Retinal pigment epithelial cell (primary cell): Measurements from ENCODE around the gene SLC20A1.

ENCODE experiments used
- DNase-seq: peaks from one replicate; pipeline ENCODE4 v3.0.0-alpha.2; 2010; ENCODE audit warnings: low read depth
- H3K4me3 ChIP-seq: 2 replicates; pipeline ENCODE4 v1.5.1; 2011; ENCODE audit warnings: mild to moderate bottlenecking, low read length, control low read depth, moderate library complexity
- CTCF ChIP-seq: conservative IDR thresholded peaks from 2 replicates; pipeline ENCODE4 v1.5.1; 2011; ENCODE audit warnings: low read depth, low read length, control low read depth, inconsistent platforms

SLC20A1 gene

GRCh38 chr2:112646791-112647689, 1.3 kb downstream of the SLC20A1 start:
- TF ChIP-seq CTCF, result peak; percentile 1
- DNase-seq, result no peak
- peak overlapping the region; percentile 79 for H3K4me3 ChIP-seq

GRCh38 chr2:112648081-112648480, 2.3 kb downstream of the SLC20A1 start:
- H3K4me3 ChIP-seq, result peak overlapping the region; percentile 79

DNA sequence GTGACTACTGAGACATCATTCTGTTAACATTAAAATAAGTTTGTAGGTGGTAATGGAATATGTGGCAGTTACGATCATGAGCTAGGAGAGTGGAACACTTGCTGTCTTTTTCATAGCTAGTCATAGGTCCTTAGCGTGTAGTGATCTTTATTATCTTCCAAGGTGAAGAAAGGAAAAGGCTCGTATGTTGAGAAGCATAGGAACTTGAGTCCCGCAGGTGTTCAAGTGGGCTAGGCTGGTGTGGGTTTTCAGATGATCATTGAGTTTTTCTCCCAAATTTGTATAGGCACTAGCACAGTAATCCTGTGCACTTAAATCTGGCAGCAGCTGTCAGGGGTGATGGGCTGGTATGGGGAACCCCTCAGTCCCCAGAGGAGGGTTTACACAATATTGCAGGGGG, 10.9 kb downstream of the SLC20A1 start:
- DNase-seq, result no peak
- no peak for TF ChIP-seq CTCF
- H3K4me3 ChIP-seq, result no peak overlapping the region

More at GRCh38 chr2:112648081-112648480, 2.3 kb downstream of the SLC20A1 start:
- no peak for TF ChIP-seq CTCF
- DNase-seq, result no peak

GRCh38 chr2:112658301-112658700, 12.6 kb downstream of the SLC20A1 start:
- DNase-seq, result no peak

GRCh38 chr2:112658839-112659667, 13.3 kb downstream of the SLC20A1 start:
- DNase-seq, result no peak

More at GRCh38 chr2:112658301-112658700, 12.6 kb downstream of the SLC20A1 start:
- H3K4me3 ChIP-seq, result no peak overlapping the region
- no peak for TF ChIP-seq CTCF

DNA sequence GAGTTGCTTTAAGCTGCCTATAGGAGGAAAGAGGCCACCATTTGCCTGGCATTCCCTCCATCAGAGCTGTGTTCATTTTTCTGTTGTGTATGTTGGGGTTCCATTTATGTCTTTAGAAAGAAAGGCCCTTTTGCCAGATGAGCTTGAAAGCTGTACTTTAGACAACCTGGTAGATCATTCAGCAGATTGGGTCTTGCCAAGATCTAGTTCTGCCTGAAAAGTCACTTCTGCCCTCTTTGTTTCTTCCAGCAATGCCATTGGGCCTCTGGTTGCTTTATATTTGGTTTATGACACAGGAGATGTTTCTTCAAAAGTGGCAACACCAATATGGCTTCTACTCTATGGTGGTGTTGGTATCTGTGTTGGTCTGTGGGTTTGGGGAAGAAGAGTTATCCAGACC, 14.4 kb downstream of the SLC20A1 start:
- no peak for TF ChIP-seq CTCF
- no peak overlapping the region for H3K4me3 ChIP-seq
- no peak for DNase-seq

More at GRCh38 chr2:112658839-112659667, 13.3 kb downstream of the SLC20A1 start:
- TF ChIP-seq CTCF, result no peak
- H3K4me3 ChIP-seq, result no peak overlapping the region
